NCI-H1105 (cell line): ENCODE data around the gene SLC25A44.
"Not testable (repeated sequence)": the region's sequence is repeated elsewhere in the genome, so short reads cannot be mapped to it uniquely, and the experiment has no call there.

ENCODE experiments used
- DNase-seq: peaks from one replicate; lab custom pipeline; 2025; lab: John Stamatoyannopoulos, UW

Gene SLC25A44

GRCh38 chr1:156204686-156205085 is 10.8 kb downstream of the SLC25A44 start:
- no peak for DNase-seq

GRCh38 chr1:156211243-156211642 is 17.3 kb downstream of the SLC25A44 start:
- DNase-seq: no peak

- DNase-seq: no peak
These were observed 18.2 kb downstream of the SLC25A44 start for GRCh38 chr1:156212130-156212529.

- DNase-seq: peak; percentile 95
These were observed 19.1 kb downstream of the SLC25A44 start, which contains the start of gene PMF1 for GRCh38 chr1:156212833-156213643. Gene PMF1, plus strand, starts transcription at chr1:156213007. Its CDS starts 9 bp downstream, at chr1:156213016.

- no peak for DNase-seq
These were observed 19.7 kb downstream of the SLC25A44 start for GRCh38 chr1:156213644-156213966.

GRCh38 chr1:156214024-156214748 is 20.3 kb downstream of the SLC25A44 start:
- DNase-seq: no peak

- not testable (repeated sequence) for DNase-seq
These were observed 22.6 kb downstream of the SLC25A44 start for GRCh38 chr1:156216361-156217086.

GRCh38 chr1:156217871-156218270 is 24.0 kb downstream of the SLC25A44 start:
- DNase-seq: no peak

GRCh38 chr1:156220226-156220625 is 26.3 kb downstream of the SLC25A44 start:
- DNase-seq: no peak

GRCh38 chr1:156221986-156222692 is 28.2 kb downstream of the SLC25A44 start:
- no peak for DNase-seq

GRCh38 chr1:156225677-156226014 is 31.7 kb downstream of the SLC25A44 start:
- no peak for DNase-seq

- DNase-seq: no peak
These were observed 32.2 kb downstream of the SLC25A44 start for GRCh38 chr1:156226116-156226538.

- DNase-seq: no peak
These were observed 32.9 kb downstream of the SLC25A44 start for GRCh38 chr1:156226782-156227181.

- DNase-seq: no peak
These were observed 34.6 kb downstream of the SLC25A44 start for GRCh38 chr1:156228501-156228900.

- DNase-seq: no peak
These were observed 36.0 kb downstream of the SLC25A44 start for GRCh38 chr1:156229809-156230472.

GRCh38 chr1:156230473-156230837 is 36.6 kb downstream of the SLC25A44 start:
- DNase-seq: no peak

- no peak for DNase-seq
These were observed 38.4 kb downstream of the SLC25A44 start for GRCh38 chr1:156232201-156232894.

GRCh38 chr1:156233426-156234127 is 39.7 kb downstream of the SLC25A44 start:
- no peak for DNase-seq

GRCh38 chr1:156236164-156236563 is 42.3 kb downstream of the SLC25A44 start:
- DNase-seq: no peak

- DNase-seq: no peak
These were observed 44.3 kb downstream of the SLC25A44 start for GRCh38 chr1:156238248-156238647.
